Measurements from ENCODE around the gene RPS2.
A peak's percentile ranks its signal among the peaks of the same experiment; 100 is the strongest.

The RPS2 gene

DNA sequence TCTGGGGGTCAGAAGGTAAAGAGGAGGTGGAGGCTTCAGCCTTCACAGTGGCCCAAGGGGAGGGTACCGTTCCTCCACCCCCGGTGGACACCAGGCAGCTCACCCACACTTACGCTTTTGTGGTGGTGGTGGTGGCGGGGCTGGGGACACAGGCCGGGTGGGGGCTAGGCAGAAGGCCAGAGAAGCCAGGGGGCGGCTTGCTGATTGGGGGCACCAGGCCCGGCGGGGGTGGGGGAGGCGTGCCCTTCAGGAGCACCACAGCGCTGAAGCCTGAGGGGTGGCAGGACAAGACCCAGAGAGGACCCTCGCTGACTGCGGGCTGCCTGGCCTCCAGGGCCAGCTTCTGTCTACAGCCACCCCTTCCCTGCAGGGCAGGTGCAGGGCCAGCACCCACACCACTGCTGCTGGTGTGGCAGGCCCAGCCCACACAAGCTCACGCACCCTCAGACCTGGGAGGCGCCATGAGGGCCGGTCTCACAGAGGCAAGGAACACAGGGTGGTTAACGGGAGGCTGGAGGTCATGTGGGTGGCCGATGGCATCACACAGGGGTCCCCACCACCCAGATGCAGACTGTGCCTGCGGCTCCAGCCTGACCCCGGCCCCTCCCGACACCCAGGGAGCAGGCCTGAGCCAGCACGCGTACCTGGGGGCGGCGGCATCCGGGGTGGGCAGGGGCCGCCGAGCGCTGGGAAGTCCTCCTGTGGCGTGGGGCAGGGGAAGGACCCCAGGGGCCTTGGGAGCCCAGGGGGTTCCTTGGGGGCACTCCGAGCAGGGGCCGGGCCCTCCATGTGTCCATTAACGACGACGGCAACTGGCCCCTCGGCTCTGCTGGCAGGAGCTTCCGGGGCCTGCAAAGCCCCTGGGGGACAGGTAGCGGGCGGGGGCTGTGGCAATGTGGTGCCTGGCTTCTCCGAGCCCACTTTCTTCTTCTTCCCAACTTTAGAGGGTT is 34.5 kb upstream of the RPS2 start:
- no peak for DNase-seq

DNA sequence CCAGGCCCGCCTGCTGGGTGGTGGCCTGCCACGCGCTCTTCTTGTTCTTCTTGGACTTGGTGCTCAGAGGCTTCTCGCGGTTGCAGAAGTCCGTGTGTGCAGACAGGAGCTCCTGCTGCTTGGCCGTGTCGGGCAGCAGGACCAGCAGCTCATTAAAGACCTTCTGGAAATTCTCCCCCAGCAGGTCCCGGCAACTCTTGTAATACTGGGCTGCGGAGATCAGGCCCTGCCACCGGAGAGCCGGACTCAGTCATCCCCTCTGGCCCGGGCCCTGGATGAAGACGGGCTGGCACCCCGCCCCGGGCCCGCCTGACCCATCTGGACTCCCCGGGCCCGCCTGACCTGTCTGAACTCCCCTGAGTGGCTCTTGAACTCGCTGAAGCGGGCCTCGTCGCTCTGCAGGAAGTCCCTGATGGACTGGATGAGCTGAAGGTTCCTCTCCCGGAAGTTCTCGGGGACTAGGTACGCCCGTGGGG is 33.8 kb upstream of the RPS2 start:
- no peak for DNase-seq

DNA sequence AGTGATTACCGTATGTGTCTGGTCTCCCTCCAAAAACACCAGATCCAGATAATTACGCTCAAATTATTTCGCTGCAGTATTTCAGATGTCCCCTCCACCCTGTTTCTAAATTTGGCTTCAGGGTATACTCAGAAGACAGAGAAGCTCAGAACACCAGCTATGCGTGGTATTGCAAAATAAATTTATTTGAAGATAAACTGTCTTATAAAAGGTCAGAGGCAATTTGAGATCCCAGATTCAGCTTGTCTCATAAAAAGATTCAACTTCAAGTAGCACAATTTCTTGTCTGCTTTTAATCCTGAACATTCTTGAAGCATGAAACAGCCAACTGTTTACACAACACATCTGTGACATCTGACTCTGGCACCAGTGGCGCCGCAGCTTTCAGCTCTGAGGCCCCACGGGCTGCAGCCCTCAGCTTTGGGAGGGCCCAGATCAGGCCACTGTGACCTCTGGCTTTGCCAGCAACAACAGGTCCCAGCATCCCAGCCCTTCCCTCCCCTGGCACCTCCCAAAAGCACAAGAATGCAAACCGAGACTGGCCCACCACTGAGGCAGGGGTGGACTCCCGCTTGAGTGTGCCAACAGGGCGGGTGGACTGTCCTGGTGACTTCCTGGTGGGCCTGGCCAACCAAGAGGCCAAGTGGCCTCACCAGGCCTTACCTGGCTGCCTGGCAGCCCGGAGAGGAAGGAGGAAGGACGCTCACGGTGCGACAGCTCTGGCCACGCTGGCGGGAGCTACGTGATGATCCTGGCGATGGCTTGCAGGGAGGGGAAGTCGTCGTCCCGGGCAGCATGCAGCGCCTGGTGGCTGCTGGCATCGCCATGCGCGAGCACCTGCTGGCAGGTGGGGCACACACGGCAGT is 33.1 kb upstream of the RPS2 start:
- DNase-seq = no peak

DNA sequence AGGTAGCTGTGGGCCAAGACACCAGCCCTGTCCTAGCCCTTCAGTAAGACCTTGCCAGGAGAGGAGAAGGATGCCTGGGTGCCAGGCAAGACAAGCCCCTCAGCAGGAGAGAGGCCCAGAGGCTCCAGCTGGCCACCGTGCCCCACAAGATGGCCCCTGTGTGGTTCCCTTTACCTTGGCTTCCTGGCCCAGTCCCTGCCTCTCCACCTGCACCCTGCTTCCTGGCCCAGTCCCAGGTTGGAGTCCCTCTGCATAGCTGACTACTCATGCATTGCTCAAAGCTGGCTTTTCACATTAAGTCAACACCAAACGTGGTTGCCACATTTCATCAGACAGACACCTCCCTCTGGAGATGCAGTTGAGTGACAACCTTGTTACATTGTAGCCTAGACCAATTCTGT is 29.1 kb upstream of the RPS2 start:
- DNase-seq = no peak

DNA sequence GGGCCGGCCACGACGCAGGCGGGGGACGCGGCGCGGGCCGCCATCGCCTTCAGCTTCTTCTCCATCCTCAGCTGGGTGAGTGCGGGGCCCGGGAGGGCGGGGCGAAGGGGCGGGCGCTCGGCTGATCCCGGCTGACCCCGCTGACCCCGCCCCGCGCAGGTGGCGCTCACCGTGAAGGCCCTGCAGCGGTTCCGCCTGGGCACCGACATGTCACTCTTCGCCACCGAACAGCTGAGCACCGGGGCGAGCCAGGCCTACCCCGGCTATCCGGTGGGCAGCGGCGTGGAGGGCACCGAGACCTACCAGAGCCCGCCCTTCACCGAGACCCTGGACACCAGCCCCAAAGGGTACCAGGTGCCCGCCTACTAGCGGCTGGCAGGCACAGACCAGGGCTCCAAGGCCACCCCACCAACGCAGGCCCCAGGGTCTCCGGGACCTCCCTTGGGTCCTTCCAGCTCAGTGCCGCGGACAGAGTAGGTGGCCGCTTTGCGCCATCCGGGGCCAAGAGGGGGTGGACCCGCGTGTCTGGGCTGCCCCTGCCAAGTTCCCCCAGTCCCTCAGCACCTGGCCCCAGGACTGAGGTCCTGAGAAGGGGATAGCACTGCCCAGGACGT is 28.2 kb upstream of the RPS2 start:
- DNase-seq = no peak

DNA sequence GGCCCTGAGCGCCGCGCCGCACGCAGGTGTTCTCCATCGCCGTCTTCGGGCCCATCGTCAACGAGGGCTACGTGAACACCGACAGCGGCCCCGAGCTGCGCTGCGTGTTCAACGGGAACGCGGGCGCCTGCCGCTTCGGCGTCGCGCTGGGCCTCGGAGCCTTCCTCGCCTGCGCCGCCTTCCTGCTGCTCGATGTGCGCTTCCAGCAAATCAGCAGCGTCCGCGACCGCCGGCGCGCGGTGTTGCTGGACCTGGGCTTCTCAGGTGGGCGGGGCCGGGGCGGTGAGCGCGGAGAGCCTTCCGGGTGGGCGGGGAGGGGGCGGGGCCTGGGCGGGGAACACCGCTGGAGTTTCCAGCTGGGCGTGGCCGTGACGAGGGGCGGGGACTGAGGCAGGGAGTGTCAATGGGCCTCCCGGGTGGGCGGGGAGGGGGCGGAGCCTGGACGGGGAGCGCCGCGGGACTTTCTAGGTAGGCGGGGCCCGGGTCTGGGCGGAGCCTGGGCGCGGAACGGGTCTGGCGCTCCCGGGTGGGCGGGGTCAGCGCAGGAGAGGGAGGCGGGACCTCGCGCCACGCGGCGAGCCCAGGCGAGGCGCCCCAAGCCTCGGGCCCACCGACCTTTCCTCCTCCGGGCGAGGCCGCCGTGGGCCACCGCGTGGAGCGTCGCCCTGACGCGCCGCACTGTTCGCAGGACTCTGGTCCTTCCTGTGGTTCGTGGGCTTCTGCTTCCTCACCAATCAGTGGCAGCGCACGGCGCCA is 27.5 kb upstream of the RPS2 start:
- peak; percentile 89 for DNase-seq

DNA sequence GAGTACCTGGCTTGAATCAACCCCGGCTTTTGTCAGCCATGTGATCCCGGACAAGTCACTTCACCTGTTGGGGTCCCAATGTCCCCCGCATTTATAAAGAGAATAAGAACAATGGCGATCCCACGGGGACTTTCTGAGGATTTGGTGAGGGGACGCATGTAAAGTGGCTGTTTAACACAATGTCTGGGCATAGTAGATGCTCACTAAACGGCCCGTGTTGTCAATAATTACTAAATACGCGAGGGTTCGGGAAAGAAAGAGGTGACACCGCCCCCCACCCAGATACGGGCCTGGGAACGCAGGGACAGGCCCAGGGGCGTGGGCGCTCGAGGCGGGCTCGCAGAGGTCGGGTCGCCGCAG is 26.9 kb upstream of the RPS2 start:
- DNase-seq = no peak

DNA sequence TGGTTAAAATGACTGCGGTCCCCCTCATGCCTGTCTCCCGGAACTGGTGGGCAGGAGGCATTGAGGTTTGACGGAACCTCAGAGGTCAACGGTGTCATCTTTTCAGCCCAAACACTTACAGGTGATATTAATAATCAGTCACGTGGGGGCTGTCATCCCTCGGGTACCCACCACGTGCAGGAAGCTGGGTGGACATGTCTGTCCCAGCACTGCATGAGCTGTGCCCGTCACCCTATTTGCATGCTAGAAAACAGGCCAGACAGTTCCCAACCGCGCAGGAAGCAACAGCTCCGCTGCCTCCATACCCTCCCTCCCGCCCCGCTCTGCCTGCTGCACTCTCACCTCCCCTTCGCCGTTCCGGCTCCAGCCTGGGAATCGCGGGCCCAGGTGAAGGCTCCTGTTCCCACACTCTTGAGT is 26.5 kb upstream of the RPS2 start:
- no peak for DNase-seq

DNA sequence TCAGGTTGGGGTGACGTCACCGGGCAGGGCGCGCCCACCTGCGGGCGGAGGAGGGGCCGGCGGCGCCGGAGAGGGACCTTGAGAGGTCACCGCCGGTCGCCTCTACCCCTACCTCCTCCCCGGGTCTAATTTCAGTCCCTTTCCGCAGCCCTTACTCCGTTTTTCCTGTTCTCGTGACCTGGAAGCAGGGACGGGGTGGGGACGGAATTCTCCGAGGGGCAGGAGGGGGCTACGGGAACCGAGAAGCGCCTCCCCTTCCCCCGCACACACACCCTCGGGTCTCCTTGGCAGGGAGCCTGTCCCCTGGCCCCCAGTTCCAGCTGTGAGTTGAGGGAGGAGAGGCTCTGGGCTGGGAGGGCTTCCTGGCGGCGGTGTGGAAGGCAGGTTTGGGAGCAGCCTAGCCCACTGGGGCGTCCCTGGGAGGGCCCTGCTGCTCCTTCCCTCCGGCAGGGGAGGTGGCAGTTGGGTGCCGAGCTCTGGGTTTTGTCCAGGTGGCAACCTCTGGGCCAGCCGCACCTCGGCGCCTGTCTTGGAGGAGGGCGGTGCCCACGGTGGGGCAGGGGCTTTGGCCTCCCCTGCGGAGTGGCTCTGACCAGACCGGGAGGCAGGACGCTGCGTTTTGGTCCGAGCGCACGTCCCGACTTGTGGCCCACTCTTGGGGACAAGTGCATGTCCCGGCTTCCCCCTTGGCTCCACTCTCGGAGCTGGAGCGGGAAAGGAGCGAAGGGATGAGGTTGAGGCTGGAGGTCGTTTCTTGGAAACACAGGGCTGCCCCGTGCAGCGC is 25.9 kb upstream of the RPS2 start:
- DNase-seq = no peak

DNA sequence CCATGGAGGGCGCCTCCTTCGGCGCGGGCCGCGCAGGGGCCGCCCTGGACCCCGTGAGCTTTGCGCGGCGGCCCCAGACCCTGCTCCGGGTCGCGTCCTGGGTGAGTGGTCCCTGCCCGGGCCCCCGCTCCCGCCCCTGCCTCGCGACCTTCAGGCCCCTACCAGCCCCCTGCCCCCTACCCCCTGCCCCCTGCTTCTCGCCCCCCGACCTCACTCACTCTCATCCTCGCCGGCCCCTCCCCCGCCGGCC is 25.4 kb upstream of the RPS2 start:
- no peak for DNase-seq

DNA sequence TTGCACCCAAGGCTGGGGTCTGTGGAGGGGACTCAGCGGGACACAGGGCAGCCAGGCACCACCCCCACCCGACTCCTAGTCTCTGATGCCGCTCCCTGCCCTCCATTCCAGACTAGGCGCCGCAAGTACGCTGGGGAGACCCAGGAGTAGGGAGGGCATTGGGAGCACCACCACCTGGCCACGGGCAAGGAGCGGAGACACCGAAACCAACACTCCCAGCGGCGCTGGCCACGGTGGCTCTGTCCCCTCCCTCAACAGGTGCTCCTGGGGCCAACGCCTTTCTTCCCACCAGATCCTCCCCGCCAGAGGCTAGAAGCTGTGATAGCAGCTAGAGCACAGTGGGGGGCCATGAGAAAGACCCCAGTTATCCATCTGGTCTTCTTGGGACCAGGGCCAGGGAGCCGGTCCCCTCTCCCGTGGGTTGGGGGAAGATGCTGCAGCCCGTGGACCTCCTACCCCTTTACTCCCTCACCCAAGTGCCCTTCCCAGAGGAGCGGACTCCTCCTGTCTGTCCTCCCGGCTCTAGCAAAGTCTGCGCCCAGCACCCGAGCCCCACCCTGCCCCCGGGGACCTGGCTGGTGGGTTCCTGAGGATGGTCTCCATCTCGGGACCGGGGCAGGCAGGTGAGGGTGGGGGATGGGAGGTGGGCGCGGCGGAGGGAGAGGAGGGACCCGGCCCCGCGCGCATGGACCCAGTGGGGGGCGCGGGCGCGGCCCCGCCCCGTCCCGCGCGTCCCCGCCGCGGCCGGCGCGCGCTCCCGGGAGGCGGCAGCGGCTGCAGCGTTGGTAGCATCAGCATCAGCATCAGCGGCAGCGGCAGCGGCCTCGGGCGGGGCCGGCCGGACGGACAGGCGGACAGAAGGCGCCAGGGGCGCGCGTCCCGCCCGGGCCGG is 24.8 kb upstream of the RPS2 start, which contains the start of gene SYNGR3:
TSS of gene SYNGR3 (plus strand) at position 762 of the 892 bp plus-strand sequence. CDS start 133 bp downstream, outside the sequence.
- no peak for DNase-seq

DNA sequence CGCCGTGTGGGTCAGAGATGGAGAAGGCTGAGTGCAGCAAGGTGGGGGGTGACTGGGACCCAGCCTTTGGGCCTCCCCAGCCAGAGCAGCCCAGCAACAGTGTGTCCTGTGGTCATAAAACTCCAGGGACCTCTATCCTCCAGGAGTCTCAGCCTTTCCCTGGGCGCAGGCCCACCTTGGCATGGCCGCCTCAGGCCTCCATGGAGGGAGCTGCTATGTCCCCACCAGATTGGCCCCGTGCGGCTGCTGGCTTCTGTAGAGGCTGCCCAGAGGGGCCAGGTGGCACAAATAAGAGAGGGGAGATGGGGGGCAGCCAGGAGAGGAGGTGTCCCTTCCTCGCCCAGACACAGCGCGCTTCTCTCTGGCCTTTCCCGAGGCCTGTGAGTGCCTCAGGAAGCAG is 22.6 kb upstream of the RPS2 start:
- DNase-seq = no peak

DNA sequence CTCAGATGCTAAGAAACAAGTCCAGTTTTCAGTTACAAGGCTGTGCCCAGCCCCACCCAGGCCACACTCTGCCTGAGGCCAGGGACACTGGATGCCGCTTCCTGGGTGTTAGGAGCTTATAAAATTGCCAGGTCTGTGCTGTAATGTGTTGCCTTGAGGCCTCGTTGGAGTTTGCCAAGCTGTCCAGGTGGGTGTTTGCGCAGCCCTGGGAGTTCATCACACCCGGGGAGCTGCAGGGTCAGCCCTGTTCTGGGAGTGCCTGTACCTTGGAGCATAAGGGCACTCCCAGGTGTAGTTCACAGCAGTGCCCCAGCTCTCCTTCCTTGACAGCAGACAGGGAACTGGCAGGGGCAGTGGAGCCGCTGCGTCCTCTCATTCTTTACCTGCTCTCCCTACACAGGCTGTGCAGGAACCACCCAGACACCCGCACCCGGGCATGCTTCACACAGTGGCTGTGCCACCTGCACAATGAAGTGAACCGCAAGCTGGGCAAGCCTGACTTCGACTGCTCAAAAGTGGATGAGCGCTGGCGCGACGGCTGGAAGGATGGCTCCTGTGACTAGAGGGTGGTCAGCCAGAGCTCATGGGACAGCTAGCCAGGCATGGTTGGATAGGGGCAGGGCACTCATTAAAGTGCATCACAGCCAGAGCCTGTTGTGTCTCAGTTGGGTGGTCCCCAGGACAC is 21.0 kb upstream of the RPS2 start:
- DNase-seq = no peak

DNA sequence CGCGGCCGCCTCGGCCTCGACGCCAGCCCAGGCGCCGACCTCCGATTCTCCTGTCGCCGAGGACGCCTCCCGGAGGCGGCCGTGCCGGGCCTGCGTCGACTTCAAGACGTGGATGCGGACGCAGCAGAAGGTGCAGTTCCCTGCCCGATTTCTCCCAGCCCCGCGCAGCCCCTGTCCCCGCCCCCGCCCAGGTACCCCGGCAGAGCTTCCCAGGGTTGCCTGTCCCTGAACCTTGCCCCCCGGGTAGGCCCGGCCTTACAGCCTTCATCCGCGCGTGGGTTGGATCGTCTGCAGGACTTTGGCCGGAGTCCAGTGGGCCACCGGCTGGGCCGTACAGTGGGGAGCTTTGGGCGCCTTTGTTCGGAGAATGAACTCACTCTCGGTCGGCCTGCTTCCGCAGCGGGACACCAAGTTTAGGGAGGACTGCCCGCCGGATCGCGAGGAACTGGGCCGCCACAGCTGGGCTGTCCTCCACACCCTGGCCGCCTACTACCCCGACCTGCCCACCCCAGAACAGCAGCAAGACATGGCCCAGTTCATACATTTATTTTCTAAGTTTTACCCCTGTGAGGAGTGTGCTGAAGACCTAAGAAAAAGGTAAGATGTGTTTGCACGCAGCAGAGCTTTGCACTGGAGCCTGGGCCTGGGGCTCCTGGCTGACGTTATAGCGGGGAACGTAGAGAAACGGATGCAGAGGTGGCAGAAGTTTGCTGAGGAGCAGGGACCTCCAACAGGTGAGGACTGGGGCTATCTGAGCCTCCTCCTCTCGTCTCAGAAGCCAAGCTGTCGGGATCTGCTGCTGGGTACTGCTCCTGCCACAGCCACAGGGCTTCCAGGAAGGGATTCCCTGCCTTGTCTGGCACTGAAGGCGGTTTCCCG is 20.0 kb upstream of the RPS2 start:
- DNase-seq = no peak

DNA sequence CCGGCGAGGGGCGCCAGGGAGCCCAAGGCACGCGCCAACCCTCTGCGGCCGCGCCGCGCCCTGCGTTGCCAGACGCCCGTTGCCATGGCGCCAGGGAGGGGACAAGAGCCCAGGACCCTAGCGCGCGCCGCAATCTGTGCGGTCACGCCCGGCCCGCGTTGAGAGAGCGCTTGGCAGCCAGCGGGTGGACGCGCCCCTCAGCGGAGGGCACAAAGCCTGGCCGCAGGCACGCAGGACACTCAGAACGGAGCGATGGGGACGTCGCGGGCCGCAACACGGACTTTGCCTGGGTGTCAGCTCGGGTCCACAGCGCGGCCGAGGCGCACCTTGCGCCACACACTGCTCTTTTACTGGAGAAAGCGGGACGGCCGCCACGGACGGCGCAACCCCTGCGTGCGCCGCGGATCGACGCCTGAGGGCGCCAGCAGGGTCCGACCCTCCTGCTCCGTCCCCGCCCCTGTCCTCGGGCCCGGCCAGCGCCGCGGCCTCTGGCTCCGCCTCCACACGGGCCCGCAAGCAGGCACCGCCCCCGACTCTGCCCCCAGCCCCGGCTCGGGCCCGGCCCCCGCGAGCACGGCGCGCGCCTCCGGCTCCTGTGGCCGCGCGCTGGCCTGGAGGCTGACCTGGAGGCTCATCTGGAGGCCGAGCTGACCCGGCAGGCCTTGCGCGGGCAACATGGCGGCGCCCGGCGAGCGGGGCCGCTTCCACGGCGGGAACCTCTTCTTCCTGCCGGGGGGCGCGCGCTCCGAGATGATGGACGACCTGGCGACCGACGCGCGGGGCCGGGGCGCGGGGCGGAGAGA is 19.1 kb upstream of the RPS2 start, which contains the start of gene GFER:
TSS of gene GFER (plus strand) at position 650 of the 803 bp plus-strand sequence. CDS start at position 676, 26 bp downstream.
- DNase-seq = peak; percentile 82

DNA sequence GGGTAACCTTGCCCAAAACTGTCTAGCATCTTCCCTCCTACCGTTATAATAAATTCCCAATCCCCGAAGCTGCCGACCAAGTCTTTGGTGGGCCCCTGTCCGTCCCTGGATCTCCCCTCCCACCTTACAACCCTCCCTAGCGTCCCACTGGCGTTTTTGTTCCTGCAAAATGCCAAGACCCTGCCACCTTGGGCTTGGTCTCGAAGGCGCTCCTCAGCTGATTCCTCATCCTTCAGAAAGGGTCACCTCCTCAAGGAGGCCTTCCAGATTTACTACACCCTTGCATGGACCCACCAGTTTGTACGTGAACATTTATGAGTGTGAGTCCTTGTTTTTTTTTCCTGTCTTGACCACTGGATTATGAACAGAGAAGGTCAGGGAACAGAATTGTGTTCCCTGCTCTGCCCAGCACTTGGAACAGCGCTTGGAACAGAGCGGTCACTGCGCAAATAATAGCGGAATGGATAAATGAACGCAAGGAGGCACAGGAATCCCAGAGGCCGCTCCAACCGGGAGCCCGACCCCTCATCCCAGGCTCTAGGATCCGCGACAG is 18.4 kb upstream of the RPS2 start:
- no peak for DNase-seq

DNA sequence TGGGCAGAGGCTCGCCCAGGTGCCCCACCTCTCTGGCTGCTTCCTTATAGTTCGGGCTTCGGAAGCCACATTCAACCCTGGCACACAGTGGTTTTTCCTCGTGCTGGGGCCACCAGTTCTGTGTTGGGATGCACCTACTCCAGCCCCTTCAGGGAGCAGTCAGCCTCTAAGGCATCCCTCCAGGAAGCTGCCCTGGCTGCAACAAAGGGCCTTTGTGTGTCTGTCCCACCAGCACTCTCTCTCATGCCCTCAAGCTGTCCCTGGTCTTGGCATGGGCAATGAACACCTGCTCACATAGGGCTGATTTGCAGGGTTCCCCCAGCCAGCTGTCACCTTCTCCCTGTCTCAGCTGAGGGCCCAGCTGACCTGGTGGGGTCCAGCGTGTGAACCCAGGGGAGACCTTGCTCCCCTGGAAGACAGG is 17.4 kb upstream of the RPS2 start:
- no peak for DNase-seq

DNA sequence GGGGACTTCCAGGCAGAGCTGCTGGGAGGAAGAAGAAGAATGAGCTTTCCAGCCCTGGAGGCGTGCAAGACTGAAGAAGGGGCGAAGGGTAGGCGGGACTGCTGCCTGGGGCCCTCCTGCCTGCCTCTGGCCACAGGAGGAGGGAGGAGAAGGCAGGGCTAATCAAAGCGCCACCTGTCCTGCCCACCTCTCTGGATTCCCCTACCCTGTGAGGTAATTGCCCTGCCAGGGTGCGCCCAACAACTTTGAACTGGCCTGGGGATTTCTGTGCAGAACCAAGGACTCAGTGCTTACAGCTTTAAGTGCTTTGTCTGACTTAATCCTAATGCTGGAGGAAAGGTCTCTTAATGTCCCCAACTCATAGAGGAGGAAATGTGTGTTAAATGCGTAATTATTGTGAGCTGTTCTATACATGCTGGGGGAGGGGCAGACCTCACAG is 16.8 kb upstream of the RPS2 start, which contains the start of gene NOXO1:
TSS of gene NOXO1 (minus strand) at position 72 of the 439 bp plus-strand sequence. CDS start 290 bp downstream, outside the sequence.
- peak; percentile 10 for DNase-seq
